Loucy (cell line): ENCODE data around the gene STXBP1.

Source experiments
- H2AFZ ChIP-seq: fragments of 200-600 bp; sonication (generic); 2 replicates; pipeline ENCODE4 v1.6.0; 2016; ENCODE audit warnings: antibody characterized with exemption, mild to moderate bottlenecking, low read length, moderate library complexity
- H3F3A ChIP-seq: fragments of 200-600 bp; 2 replicates; pipeline ENCODE4 v1.6.0; 2016; ENCODE audit warnings: antibody characterized with exemption, low read depth, mild to moderate bottlenecking
- H3K27me3 ChIP-seq: fragments of 200-600 bp; sonication (generic); 2 replicates; pipeline ENCODE4 v1.6.1; 2014; ENCODE audit warnings: low read length, mild to moderate bottlenecking; ENCODE audit not compliant: insufficient read depth, poor library complexity, severe bottlenecking
- H3K36me3 ChIP-seq: fragments of 200-600 bp; sonication (generic); 2 replicates; pipeline ENCODE4 v1.6.1; 2016; ENCODE audit warnings: low read length; ENCODE audit not compliant: insufficient read depth
- H3K4me1 ChIP-seq: fragments of 200-600 bp; sonication (generic); 2 replicates; pipeline ENCODE4 v1.5.1; 2014; ENCODE audit warnings: low read length, mild to moderate bottlenecking; ENCODE audit not compliant: insufficient read depth, poor library complexity, severe bottlenecking
- H3K4me2 ChIP-seq: fragments of 200-600 bp; sonication (generic); 2 replicates; pipeline ENCODE4 v1.6.0; 2014; ENCODE audit warnings: antibody characterized with exemption, low read length, low read depth, mild to moderate bottlenecking; ENCODE audit not compliant: poor library complexity, severe bottlenecking
- H3K4me3 ChIP-seq: fragments of 200-600 bp; sonication (generic); 2 replicates; pipeline ENCODE4 v1.5.1; 2014; ENCODE audit warnings: low read length, mild to moderate bottlenecking, mixed read lengths; ENCODE audit not compliant: poor library complexity, severe bottlenecking
- H3K79me2 ChIP-seq: fragments of 200-600 bp; sonication (generic); 2 replicates; pipeline ENCODE4 v1.6.1; 2014; ENCODE audit warnings: low read length; ENCODE audit not compliant: insufficient read depth
- H3K9ac ChIP-seq: fragments of 200-600 bp; sonication (generic); 2 replicates; pipeline ENCODE4 v1.6.0; 2014; ENCODE audit warnings: mild to moderate bottlenecking, low read depth, low read length, moderate library complexity; ENCODE audit not compliant: poor library complexity, severe bottlenecking
- H3K9me2 ChIP-seq: fragments of 200-600 bp; sonication (generic); replicated peaks from 2 replicates; pipeline ENCODE4 v1.6.1; 2016; ENCODE audit warnings: low read depth, low read length, mixed read lengths
- H3K9me3 ChIP-seq: fragments of 200-600 bp; sonication (generic); 2 replicates; pipeline ENCODE4 v1.6.1; 2014; ENCODE audit warnings: mild to moderate bottlenecking, antibody characterized with exemption, low read length, low read depth; ENCODE audit not compliant: insufficient read depth
- H4K20me1 ChIP-seq: fragments of 200-600 bp; sonication (generic); 2 replicates; pipeline ENCODE4 v1.6.0; 2014; ENCODE audit warnings: antibody characterized with exemption, low read length, mild to moderate bottlenecking; ENCODE audit not compliant: insufficient read depth, poor library complexity, severe bottlenecking
- EZH2phosphoT487 ChIP-seq: fragments of 200-600 bp; IDR thresholded peaks from 2 replicates; pipeline ENCODE4 v1.6.1; 2018; ENCODE audit warnings: antibody characterized with exemption, mild to moderate bottlenecking, moderate library complexity, borderline replicate concordance
- TF ChIP-seq, protein P1 (sequence below): fragments of 200-600 bp; sonication (generic); conservative IDR thresholded peaks from 2 replicates; pipeline ENCODE4 v1.5.1; 2014; ENCODE audit warnings: mild to moderate bottlenecking, antibody characterized with exemption, low read length

Gene STXBP1

DNA sequence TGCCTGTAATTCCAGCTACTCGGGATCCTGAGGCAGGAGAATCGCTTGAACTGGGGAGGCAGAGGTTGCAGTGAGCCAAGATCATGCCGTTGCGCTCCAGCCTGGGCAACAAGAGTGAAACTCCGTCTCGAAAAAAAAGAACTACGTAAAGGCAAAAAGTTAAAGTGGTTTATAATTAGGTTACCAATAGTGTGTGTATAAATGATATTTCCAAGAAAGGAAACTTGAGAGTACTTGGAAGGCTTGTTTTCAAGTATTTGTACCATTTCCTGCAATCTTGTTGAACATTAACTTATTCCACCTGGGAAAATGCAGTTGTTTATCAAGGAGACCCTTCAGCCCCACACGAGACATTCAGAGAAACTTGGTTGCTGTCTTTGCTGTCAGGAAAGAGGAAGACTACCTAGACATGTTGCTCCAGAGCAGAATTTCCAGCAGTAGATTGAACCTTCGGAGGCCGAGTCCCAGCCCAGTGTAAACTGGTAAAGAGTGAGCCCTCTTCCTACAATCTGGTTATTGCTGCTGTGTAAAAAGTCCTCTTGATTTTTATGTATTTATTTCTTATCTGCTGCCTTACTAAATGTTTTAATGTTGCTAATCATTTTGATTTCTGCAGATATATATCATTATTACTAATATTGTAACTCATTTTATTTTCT, 30.1 kb downstream of the STXBP1 start:
- Histone ChIP-seq H4K20me1 (no peaks in the 10 kb centered on the region), H3K9ac (no peak overlapping the region), H3K27me3 (no peaks in the 10 kb centered on the region), H3K79me2 (peaks cover 12% of the 10 kb centered on the region), H3K4me3 (no peak overlapping the region), H3K4me2 (no peak overlapping the region), H3K9me3 (no peaks in the 10 kb centered on the region), H3F3A (no peaks in the 10 kb centered on the region), H3K4me1 (no peaks in the 10 kb centered on the region), H3K36me3 (no peaks in the 10 kb centered on the region), H3K9me2 (no peaks in the 10 kb centered on the region), H2AFZ (no peak overlapping the region)
- no peak for TF ChIP-seq EZH2phosphoT487
- TF ChIP-seq, protein P1, sequence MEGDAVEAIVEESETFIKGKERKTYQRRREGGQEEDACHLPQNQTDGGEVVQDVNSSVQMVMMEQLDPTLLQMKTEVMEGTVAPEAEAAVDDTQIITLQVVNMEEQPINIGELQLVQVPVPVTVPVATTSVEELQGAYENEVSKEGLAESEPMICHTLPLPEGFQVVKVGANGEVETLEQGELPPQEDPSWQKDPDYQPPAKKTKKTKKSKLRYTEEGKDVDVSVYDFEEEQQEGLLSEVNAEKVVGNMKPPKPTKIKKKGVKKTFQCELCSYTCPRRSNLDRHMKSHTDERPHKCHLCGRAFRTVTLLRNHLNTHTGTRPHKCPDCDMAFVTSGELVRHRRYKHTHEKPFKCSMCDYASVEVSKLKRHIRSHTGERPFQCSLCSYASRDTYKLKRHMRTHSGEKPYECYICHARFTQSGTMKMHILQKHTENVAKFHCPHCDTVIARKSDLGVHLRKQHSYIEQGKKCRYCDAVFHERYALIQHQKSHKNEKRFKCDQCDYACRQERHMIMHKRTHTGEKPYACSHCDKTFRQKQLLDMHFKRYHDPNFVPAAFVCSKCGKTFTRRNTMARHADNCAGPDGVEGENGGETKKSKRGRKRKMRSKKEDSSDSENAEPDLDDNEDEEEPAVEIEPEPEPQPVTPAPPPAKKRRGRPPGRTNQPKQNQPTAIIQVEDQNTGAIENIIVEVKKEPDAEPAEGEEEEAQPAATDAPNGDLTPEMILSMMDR: no peak

DNA sequence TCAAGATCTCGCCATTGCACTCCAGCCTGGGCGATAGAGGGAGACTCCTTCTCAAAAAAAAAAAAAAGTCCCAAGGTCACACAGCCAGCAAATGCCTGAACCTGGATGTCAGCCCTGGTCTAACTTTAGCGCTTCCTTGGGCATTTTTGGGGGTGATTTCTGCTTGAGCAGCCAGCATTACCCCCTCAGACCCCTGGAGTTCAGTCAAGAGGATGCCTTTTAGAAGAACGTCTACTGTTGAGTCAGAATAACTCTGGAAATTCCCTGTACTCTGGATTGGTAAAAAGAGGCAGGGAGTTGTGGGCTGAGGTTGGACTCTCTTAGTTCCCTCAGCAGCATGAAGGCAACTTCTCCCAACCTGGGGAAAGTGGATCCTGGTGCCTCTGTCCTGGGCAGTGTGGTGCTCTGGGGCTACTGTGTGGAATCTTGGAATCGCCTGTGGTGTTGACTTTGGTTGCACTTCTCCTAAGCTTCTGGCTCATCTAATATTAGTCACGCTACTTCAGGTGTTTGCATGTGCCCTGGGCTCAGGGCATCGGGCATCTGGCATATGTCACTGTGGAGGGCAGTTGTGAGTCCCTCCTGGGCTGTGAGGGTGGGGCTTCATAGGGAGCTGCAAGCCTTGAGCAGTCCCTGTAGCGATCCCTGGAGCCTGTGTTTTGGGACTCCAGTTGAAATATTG, 32.2 kb downstream of the STXBP1 start:
- no peak overlapping the region for H3K4me3 ChIP-seq
- H3K4me1 ChIP-seq: no peaks in the 10 kb centered on the region
- H3K9me3 ChIP-seq: no peaks in the 10 kb centered on the region
- H3K27me3 ChIP-seq: no peaks in the 10 kb centered on the region
- no peaks in the 10 kb centered on the region for H3F3A ChIP-seq
- H2AFZ ChIP-seq: no peak overlapping the region
- H3K9me2 ChIP-seq: no peaks in the 10 kb centered on the region
- no peaks in the 10 kb centered on the region for H4K20me1 ChIP-seq
- no peak overlapping the region for H3K4me2 ChIP-seq
- no peak for TF ChIP-seq EZH2phosphoT487
- TF ChIP-seq, protein P1: no peak
- no peak overlapping the region for H3K9ac ChIP-seq
- H3K79me2 ChIP-seq: peaks cover 12% of the 10 kb centered on the region
- no peaks in the 10 kb centered on the region for H3K36me3 ChIP-seq

DNA sequence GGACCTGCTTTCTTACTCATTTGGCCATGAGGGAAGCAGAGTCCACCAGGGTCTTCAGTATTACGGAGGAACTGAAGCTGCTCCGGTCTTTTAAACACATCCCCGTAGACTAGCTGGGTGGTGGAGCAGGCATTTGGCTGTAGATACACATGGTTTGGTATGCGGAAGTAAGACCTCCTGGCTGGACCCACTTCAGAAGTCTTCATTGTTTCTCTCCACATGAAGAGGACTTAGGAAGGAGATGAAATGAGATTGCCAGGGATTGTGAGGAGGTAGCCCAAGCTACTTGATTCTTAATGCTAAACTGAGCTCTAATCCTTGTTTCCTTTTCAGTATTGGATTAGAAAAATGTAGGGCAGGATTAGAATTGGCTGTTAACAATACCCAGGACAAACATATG, 32.9 kb downstream of the STXBP1 start:
- no peak overlapping the region for H3K9ac ChIP-seq
- H4K20me1 ChIP-seq: no peaks in the 10 kb centered on the region
- no peaks in the 10 kb centered on the region for H3K4me1 ChIP-seq
- H3K36me3 ChIP-seq: no peaks in the 10 kb centered on the region
- H2AFZ ChIP-seq: no peak overlapping the region
- H3K4me3 ChIP-seq: no peak overlapping the region
- TF ChIP-seq, protein P1: no peak
- TF ChIP-seq EZH2phosphoT487: no peak
- H3K27me3 ChIP-seq: no peaks in the 10 kb centered on the region
- no peak overlapping the region for H3K4me2 ChIP-seq
- H3K9me3 ChIP-seq: no peaks in the 10 kb centered on the region
- peaks cover 8% of the 10 kb centered on the region for H3K79me2 ChIP-seq
- no peaks in the 10 kb centered on the region for H3K9me2 ChIP-seq
- H3F3A ChIP-seq: no peaks in the 10 kb centered on the region
